Measurements from ENCODE around the gene SDK2.

SDK2 gene

DNA sequence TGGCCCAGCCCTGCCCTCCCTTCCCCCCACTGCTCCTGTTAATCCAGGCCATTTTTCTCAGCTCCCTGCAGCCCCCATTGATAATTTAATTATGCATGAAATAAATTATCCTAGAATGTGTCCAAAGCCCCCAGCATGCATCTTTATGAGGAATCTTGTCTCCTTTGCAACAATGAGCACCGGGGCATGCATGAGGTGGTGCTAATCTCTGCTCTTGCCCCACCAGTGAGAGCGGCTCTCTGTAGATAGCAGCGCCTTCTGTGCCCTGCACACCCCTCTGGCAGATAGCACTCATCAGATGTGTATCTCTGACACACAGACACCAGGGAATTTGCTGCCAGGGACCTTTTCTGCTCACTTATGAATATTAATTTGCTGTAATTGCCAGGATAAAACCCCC is 192.2 kb downstream of the SDK2 start:
- no peak overlapping the region for H3K4me3 ChIP-seq (ENCODE audit: low read length)
- TF ChIP-seq, protein P1, sequence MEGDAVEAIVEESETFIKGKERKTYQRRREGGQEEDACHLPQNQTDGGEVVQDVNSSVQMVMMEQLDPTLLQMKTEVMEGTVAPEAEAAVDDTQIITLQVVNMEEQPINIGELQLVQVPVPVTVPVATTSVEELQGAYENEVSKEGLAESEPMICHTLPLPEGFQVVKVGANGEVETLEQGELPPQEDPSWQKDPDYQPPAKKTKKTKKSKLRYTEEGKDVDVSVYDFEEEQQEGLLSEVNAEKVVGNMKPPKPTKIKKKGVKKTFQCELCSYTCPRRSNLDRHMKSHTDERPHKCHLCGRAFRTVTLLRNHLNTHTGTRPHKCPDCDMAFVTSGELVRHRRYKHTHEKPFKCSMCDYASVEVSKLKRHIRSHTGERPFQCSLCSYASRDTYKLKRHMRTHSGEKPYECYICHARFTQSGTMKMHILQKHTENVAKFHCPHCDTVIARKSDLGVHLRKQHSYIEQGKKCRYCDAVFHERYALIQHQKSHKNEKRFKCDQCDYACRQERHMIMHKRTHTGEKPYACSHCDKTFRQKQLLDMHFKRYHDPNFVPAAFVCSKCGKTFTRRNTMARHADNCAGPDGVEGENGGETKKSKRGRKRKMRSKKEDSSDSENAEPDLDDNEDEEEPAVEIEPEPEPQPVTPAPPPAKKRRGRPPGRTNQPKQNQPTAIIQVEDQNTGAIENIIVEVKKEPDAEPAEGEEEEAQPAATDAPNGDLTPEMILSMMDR (conservative IDR thresholded peaks at IDR 0.05; ENCODE audit: low read length), result no peak
- DNase-seq (ENCODE audit: low read depth), result no peak

DNA sequence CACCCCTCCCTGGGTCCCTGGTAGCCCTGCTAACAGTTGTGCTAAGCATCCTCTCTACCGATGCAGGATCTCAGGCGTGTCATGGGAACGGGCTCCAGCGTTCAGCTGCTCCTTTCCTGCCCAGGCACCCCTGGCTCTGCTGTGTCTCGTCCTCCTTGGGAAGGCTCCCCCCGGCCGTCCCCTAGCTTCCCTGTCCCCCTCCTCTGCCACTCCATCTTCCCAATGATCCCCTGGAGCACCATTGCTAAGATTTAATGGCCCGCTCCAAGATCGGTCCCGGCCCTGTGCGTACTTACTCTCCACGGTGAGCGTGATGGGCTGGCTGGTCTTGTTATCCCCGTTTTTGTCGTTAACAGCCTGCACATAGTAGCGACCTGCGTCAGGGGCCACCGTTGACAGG is 196.9 kb downstream of the SDK2 start:
- TF ChIP-seq, protein P1 (conservative IDR thresholded peaks at IDR 0.05; ENCODE audit: low read length), result no peak
- no peak overlapping the region for H3K4me3 ChIP-seq (ENCODE audit: low read length)
- DNase-seq (ENCODE audit: low read depth), result no peak

DNA sequence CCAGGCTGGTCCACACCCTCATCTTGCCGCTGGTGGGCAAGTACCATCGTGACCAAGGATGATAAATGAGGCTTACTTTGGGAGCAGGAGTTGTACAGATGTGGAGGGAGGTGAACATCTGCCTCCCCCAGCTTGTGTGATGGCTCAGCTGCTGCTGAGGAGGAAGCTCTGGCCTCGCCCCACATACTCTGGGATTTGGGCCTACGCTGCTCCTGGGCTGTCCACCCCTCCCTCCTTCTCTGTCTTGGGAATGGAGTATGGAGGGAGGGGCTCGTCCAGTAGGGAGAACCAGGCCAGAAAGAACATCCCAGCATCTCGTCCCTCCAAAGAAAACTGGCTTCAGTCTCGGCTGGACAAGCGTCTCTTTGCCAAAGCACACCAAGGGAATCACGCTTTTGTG is 197.6 kb downstream of the SDK2 start:
- no peak overlapping the region for H3K4me3 ChIP-seq (ENCODE audit: low read length)
- TF ChIP-seq, protein P1 (conservative IDR thresholded peaks at IDR 0.05; ENCODE audit: low read length), result no peak
- DNase-seq (ENCODE audit: low read depth), result no peak

DNA sequence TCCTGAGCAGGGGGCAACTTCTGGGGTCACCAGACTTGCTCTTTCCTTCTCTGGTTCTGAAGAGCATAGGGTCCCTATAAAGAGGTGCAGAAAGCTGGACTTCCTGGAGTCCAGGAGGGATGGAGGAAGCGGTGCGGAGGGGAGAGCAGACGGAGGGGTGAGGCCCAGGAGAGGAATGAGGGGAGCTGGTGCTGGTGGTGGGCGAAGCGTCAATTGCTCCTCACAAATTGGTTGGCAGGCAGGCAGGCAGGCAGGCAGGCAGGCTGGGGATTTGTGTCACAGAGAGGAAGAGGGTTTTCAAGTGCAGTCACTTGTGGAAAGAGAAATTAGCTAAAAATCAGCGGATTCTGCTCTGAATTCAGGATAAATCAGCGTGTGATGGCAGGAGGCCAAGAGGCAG is 198.8 kb downstream of the SDK2 start:
- no peak for DNase-seq (ENCODE audit: low read depth)
- H3K4me3 ChIP-seq (ENCODE audit: low read length), result no peak overlapping the region
- TF ChIP-seq, protein P1 (conservative IDR thresholded peaks at IDR 0.05; ENCODE audit: low read length), result no peak

DNA sequence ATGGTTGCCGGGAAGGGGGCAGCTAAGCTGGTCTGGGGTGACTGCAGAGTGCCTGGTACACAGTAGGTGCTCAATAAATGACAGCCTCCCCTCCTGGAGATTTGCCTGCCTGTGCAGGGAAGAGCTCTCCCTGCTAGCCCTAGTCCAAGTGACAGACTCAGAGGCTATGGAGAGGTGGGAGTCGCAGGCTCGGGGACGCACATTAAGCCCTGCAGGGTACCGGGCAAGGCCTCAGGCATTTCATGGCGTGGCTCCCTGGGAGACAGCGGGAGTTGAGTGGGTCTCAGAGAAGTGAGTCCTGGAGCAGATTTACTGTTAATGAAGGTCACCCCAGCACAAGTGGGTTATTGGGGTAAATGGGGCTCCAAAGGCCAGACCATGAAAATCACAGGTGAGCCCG is 200.2 kb downstream of the SDK2 start:
- no peak for DNase-seq (ENCODE audit: low read depth)
- TF ChIP-seq, protein P1 (conservative IDR thresholded peaks at IDR 0.05; ENCODE audit: low read length), result no peak
- no peak overlapping the region for H3K4me3 ChIP-seq (ENCODE audit: low read length)

DNA sequence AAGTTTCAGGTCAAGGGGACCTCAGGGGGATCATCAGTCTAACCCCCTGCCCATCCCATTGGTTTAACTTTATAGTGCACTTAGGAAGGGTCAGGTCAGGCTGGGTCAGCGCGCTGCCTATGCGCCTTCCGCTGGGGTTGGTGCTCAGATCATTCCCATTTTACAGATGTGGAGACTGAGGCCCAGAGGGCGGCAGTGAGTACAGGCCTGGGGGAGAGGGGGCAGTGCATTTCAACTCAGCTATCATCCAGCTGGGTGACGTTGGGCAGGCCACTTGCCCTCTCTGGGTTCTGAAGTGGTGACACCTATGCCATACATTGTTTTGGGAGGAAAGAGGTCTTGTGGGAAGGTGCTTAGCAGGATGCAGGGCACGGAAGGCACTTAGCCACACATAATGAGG is 204.6 kb downstream of the SDK2 start:
- no peak overlapping the region for H3K4me3 ChIP-seq (ENCODE audit: low read length)
- DNase-seq (ENCODE audit: low read depth), result no peak
- TF ChIP-seq, protein P1 (conservative IDR thresholded peaks at IDR 0.05; ENCODE audit: low read length), result no peak

DNA sequence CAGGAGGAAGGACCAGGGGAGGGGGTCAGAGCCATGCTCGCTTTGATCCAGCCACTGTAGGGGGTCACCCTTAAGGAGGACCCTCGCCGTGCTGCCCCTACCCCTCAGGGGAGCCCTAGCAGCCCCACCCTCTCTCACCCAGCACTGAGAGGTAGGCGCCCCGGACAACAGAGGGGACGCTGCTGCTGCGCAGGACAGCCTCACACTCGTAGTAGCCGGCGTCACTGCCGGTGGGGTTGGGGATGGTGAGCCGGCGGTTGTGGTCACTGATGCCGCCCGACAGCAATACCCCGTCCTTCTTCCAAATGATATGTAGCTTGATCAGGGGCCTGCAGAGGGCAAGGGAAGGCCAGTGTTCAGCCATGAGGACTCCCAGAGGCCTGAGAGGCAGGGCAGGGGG is 206.4 kb downstream of the SDK2 start:
- no peak for DNase-seq (ENCODE audit: low read depth)
- TF ChIP-seq, protein P1 (conservative IDR thresholded peaks at IDR 0.05; ENCODE audit: low read length), result no peak
- H3K4me3 ChIP-seq (ENCODE audit: low read length), result no peak overlapping the region
